Activated CD4-positive, CD25-positive, alpha-beta regulatory T cell treated with anti-CD3 and anti-CD28 coated beads, Interleukin-2, amount 50 U/mL, for 72 hours (primary cell): ENCODE measurements around the gene SLC9A1.
"Not testable (repeated sequence)": the region's sequence is repeated elsewhere in the genome, so short reads cannot be mapped to it uniquely, and the experiment has no call there.

Experiments used
- DNase-seq: peaks from one replicate; pipeline ENCODE4 v3.0.0; 2021

SLC9A1 gene

GRCh38 chr1:27154991-27155781 lies at the start of gene SLC9A1:
Gene SLC9A1, minus strand, starts transcription at chr1:27155125. Its CDS starts 791 bp downstream, at chr1:27154334.
- DNase-seq: peak; percentile 88

GRCh38 chr1:27203946-27204345 lies 49.0 kb upstream of the SLC9A1 start:
- DNase-seq: no peak

GRCh38 chr1:27201295-27201694 lies 46.4 kb upstream of the SLC9A1 start:
- DNase-seq: no peak

GRCh38 chr1:27193194-27193593 lies 38.3 kb upstream of the SLC9A1 start:
- no peak for DNase-seq

DNA sequence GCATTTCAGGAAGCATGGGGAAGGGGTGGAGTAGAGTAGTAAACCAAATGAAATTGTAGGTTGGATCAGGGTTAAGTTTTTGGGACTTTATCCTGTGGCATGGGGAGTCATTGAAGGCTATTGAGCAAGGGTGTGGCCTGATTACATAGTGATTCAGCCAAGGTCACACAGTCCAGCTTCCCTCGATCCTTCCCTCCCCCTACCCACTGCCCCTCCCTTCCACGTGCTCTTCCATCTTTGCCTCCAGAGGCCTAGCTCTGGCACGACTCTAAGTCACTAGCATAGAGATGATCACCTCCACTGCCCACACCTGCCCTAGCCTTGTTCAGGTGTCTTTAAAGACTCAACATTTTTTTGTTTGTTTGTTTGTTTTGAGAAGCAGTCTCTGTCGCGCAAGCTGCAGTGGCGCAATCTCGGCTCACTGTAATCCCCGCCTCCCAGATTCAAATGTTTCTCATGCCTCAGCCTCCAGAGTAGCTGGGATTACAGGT lies 37.2 kb upstream of the SLC9A1 start:
- DNase-seq: no peak

- DNase-seq: not testable (repeated sequence)
Measured at GRCh38 chr1:27184665-27185064, 29.7 kb upstream of the SLC9A1 start.

DNA sequence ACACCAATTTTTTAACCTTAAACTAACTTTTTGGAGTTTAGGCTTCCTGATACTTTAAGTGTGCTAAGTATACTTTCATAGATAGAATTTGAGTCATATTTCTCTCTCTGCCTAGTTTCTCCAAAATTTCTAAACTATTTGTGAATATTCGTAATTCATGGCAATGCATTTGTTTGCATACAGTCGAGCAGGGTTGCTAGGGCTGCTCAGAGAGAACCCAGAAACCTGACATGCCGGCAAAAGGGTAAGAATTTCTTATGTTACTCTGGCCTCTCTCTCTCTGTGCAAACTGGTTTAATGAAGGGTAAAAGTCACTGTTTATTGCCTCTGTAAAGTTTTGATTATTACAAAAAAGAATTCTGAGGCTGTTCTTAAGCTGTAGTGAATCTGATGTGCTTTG lies 25.1 kb upstream of the SLC9A1 start:
- DNase-seq: no peak

DNA sequence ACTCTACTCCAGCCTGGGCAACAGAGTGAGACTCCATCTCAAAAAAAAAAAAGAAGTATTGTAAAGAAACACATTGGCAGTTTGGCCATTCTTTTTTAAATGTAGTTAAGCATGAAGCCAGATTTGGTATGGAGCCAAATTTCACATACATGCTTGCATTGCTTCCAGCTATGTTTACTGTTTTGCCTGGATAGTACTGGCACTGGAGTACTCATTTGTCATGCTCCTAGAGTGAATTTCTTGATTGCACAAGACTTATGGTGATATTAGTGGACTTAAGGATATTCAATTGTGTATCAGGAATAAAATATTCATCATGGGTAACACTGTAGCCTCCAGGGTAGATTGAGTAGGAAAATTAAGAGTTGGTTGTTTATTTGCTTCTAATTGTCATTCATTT lies 24.5 kb upstream of the SLC9A1 start:
- no peak for DNase-seq

- no peak for DNase-seq
Measured at GRCh38 chr1:27176954-27177353, 22.0 kb upstream of the SLC9A1 start.

- no peak for DNase-seq
Measured at GRCh38 chr1:27176323-27176722, 21.4 kb upstream of the SLC9A1 start.

DNA sequence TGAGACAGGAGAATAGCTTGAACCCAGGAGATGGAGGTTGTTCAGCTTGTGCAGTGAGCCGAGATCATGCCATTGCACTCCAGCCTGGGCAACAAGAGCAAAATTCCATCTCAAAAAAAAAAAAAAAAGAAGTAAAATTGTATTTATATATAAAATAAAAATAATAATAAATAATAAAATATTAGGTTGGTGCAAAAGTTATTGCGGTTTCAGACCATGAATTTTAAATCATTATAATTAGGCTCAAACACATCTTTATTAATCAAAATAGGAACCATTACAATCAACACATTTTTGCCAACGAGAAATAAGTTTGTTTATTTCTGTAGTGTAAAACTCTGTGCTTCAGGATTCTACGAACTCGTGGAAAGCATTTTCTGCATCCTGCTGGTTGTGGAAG lies 18.1 kb upstream of the SLC9A1 start:
- not testable (repeated sequence) for DNase-seq

DNA sequence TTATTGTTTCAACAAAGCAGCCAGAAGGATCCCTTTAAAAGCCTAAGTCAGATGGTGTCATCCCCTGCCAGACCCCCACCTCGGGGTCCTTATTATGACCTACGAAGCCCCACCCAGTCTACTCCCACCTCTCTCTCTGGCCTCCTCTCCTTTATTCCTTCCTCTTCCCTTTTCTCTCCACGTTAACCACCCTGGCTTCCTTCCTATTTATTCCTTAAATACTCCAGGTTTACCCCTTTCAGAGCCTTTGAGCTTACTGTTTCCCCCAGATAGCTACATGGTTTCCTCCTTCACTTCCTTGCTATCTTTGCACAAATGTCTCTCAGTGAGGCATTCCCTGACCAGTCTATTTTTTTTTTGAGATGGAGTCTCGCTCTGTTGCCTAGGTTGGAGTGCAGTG lies 12.0 kb upstream of the SLC9A1 start:
- no peak for DNase-seq

DNA sequence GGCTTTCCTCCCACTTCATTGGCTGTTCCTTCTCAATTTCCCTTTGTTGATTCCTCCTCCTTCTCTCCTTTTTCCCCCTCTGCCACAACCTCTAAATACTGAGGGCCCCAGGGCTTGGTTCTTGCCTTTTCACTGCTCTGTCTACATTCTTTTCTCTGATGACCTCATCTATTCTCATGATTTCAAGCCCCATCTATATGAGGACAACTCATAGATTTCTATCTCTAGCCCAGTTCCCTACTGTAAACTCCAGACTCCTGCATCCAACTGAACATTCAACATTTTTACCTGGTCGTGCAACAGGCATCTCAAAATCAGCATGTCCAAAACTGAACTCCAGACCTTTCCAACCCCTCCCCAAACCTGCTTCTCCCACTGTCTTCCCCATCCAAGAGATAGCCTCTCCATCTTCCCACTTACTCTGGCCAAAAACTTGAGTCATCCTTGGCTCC lies 11.5 kb upstream of the SLC9A1 start:
- no peak for DNase-seq

DNA sequence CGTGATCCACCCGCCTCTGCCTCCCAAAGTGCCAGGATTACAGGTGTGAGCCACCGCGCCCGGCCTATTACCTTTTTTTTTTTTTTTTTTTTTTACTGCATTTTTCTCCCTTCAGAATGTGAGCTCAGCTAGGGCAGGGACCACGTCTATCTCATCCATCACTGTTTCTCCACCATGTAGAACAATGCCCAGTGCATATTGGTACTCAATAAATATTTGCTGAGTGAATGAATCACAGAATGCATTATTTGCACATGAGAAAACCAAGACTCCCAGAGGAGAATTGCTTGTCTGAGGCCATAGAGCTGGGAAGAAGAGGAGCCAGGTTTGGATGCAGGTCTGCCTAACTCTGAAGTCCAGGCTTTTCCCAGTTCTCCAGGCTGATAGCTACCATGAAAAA lies 8.2 kb upstream of the SLC9A1 start:
- no peak for DNase-seq

DNA sequence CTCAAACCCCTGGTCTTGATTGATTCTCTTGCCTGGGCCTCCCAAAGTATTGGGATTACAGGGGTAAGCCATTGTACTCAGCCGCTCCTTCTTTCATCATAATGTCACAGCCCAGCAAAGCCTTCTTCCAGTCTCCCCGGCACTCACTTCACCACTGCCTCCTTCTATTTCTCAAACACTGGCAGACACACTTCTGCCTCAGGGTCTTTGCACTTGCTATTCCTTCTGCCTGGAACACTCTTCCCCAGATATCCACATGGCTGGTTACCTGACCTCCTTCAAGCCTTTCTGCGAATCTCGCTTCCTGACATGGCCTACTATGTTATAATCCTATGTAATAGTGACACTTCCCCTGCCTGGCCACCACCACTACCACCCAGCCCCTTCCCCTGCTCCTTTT lies 7.2 kb upstream of the SLC9A1 start:
- DNase-seq: no peak

GRCh38 chr1:27161594-27161993 lies 6.7 kb upstream of the SLC9A1 start:
- DNase-seq: no peak

- no peak for DNase-seq
Measured at GRCh38 chr1:27157194-27157593, 2.3 kb upstream of the SLC9A1 start.

DNA sequence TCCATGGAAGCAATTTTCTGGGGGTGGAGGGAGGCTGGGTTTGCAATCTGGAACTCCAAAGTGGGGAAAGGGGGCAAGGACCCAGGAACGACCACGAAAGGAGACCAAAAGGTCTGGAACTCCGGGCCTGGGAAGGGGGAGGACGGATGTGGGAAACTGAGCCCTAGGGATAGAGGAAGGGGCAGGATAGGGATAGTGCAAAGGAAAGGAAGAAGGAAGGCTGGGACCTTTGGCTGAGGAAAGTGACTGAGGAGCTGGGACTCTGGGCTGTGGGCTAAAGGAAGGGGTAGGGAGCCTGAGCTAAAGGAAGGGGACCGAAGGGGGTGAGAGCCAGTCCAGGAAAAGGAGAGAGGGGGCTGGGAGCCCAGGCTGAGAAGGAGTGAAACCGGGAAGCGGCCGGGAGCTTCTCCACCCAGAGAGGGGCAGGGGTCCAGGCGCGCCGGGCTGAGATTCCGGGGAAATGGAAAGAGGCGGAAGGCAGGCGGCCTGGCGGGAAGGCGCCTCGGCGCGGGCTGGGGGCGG lies 395 bp downstream of the SLC9A1 start:
- no peak for DNase-seq

- no peak for DNase-seq
Measured at GRCh38 chr1:27153927-27154358, 982 bp downstream of the SLC9A1 start.

- no peak for DNase-seq
Measured at GRCh38 chr1:27153549-27153886, 1.4 kb downstream of the SLC9A1 start.

GRCh38 chr1:27152829-27153548 lies 1.9 kb downstream of the SLC9A1 start:
- no peak for DNase-seq

DNA sequence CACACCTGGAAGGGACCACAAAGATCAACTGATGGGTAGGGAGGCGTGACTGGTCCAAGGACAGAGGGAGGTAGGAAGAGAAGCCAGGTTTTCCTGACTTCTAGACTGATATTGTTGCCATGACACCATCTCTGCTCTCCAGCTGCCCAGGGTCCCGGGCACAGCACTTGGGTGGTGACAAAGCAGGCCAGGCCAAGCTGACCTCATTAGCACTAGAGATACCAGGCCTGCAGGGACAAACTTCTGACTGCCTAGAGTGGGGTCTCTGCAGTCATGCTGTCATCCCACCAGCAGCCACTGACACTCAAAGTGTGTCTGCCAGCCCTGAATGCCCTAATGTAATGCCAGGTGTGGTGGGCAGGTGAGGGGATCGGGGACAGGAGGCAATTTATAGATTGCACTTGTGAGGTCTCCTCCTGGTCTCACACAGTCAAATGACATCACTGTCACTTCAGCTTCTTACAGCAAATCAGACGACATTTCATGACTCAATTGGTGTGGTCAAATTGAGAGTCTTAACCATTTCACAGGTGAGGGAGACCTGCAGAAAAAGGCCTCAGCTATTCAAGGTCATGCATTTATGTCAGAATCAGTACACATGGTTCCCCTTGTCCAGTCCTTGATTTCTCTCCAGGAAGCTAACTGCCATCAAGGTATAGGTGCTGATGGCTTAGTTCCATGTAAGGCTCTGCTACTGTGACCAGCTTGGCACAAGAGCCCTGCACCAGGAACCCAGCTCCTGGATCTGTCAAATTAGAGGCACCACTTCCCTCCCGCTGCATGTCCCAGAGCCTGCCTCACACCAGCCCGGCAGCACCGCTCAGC lies 2.7 kb downstream of the SLC9A1 start:
- no peak for DNase-seq

- DNase-seq: no peak
Measured at GRCh38 chr1:27150641-27151040, 4.3 kb downstream of the SLC9A1 start.
